Stimulated activated CD4-positive, alpha-beta T cell treated with anti-CD3 and anti-CD28 coated beads, Interleukin-12 subunit alpha, Interleukin-12 subunit beta, amount 100 ng/mL, for 4 hours (primary cell): ENCODE results near the gene ADNP.
"Not testable (repeated sequence)": the region's sequence is repeated elsewhere in the genome, so short reads cannot be mapped to it uniquely, and the experiment has no call there.

Experiments used
- DNase-seq: peaks from one replicate; pipeline ENCODE4 v3.0.0-alpha.2; 2020

ADNP gene

GRCh38 chr20:50931306-50932015, at the start of gene ADNP:
Gene ADNP, minus strand, starts transcription at chr20:50931437. Its CDS starts 27,441 bp downstream, at chr20:50903996.
- DNase-seq: peak; percentile 80

DNA sequence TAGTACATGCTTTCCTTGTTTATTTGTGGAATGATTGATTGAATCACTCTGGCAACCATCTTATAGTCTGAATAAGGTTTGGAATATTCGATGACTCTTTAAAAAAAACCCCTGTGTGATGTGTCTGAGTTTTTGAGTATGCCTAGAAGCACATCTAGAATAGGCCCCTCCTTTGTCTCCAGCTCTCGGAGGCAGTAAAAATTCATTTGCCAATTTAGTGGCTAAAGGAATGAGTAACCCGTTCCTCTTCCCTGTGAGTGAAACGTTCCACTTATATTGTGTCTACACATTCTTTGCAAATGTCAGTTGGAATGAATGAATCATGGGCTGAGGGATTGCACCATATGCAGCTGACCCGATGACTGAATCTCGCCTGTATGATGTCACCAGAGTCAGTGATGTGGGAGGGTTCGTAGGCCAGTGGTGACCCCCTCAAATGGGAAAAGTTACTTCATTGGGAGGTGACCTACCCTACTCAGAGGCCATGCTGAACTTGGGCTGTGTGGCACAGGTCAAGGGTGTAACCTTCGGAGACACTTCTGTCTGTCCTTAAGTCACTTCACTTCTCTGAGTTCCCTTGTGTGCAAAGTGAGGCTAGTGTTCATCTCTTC, 48.9 kb upstream of the ADNP start:
- no peak for DNase-seq

- DNase-seq: not testable (repeated sequence)
Measured at GRCh38 chr20:50978533-50978932, 47.3 kb upstream of the ADNP start.

DNA sequence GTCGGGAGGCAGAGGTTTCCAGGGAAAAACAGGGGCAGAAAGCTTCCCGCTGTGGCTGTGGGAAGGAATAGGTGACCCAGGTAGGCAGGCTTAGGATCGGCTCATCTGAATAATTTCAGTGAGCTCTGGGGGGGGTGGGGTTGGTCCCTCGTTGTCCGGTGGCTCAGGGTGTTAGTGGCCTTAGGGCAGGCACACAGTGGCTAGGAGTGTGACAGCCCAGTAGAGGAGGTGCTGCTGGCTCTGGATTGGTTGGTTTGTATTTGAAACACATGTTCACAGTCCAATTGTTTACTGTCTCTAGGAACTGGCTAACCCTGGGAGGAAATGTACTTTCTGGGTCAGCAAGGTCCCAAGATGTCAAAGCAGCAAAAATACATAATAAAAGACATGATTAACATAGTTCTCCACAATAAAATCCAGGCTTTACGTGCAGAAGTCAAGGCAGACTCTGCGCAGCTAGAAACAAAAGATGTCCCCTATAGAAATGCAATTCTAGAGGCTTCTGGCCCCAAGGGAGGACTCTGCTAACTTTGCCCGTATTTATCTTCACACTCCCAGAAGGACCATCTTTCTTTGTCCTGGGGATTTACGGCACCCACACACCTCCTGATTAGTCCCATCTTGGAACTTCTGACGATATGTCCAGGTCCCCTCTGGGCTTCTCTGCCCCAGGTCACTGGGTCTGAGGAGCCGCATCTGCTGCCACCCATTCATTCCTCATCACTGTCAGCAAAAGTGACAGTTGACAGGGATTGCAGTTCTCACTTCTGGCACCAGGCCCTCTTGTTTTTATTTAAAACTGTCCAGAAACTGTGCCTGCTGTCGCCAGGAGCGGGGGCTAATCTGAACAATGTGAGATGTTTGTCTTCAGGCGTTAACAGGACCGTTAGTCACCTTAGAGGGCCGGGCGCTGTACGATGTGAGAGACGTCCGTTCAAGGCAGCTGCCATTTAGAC, 46.1 kb upstream of the ADNP start:
- no peak for DNase-seq

DNA sequence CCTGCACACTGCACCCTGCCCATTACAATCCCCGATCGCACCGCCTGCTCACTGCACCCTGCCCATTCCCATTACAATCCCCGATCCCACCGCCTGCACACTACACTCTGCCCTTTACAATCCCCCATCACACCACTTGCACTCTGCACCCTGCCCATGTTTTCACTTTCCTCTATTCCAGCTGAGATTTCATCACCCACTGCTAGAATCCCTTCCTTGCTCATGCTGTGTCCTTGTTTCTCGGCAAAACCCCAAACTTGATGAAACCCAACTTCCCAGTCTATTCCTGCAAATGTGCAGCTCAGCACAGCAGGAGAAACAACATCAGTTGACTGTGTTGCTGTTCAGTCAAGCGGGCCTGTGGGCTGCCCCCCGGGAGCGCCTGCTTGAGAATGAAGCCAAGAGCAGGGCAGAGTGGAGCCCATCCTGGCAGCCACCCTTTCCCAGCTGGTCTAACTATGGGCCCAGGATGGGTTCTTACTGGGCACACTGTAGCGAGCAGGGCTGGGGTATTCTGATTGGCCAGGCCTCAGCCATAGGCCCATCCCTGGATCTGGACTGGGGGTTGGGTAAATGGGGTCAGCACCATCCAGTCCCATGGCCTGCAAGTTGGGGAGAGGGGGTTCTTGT, 44.6 kb upstream of the ADNP start:
- no peak for DNase-seq

DNA sequence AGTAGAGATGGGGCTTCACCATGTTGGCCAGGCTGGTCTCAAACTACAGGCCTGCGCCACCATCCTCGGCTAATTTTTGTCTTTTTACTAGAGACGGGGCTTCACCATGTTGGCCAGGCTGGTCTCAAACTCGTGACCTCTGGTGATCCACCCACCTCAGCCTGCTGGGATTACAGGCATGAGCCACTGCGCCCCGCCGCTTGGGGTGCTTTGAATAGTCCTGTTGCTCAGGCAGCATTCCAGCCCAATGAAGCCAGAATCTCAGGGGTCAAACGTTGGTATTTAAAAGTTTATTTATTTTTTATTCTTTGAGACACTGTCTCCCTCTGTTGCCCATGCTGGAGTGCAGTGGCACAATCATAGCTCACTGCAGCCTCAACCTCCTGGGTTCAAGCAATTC, 38.7 kb upstream of the ADNP start:
- DNase-seq: no peak

- no peak for DNase-seq
Measured at GRCh38 chr20:50969435-50969834, 38.2 kb upstream of the ADNP start.

- no peak for DNase-seq
Measured at GRCh38 chr20:50968289-50968688, 37.1 kb upstream of the ADNP start.

DNA sequence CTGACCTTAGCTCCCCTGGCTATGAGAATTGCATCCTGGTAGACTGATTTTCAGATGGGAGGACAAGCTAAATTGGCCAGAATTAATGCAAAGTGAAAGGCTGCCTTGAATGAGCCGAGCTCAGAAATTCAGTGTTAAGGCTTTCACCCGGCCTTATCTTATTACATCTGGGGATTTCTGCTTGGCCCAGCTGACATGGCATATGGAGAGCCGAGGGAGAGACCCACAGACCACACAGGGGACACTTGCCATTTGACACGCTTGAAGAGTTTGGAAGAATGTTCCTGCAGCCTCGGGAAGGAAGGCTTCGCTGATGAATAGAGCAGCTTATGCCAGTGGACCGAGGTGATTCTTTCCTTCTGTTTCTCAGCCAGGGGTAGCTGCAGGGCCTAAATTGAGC, 36.3 kb upstream of the ADNP start:
- no peak for DNase-seq

DNA sequence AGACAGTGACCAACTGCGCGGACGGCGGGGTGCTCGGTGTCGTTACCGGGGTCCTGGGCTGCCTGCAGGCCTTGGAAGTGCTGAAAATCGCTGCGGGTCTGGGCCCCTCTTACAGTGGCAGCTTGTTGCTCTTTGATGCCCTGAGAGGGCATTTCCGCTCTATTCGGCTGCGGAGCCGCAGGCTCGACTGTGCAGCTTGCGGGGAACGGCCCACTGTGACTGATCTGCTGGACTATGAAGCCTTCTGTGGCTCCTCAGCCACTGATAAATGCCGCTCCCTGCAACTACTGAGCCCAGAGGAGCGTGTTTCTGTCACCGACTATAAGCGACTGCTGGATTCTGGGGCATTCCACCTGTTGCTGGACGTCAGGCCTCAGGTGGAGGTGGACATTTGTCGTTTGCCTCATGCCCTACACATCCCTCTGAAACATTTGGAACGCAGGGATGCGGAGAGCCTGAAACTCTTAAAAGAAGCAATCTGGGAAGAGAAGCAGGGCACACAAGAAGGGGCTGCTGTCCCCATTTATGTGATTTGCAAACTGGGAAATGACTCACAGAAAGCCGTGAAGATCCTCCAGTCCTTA, 28.4 kb upstream of the ADNP start:
- no peak for DNase-seq

GRCh38 chr20:50958615-50959542, 27.6 kb upstream of the ADNP start, which contains the start of gene MOCS3:
Gene MOCS3, plus strand, starts transcription at chr20:50958818. Its CDS starts 25 bp downstream, at chr20:50958843.
- peak; percentile 62 for DNase-seq

DNA sequence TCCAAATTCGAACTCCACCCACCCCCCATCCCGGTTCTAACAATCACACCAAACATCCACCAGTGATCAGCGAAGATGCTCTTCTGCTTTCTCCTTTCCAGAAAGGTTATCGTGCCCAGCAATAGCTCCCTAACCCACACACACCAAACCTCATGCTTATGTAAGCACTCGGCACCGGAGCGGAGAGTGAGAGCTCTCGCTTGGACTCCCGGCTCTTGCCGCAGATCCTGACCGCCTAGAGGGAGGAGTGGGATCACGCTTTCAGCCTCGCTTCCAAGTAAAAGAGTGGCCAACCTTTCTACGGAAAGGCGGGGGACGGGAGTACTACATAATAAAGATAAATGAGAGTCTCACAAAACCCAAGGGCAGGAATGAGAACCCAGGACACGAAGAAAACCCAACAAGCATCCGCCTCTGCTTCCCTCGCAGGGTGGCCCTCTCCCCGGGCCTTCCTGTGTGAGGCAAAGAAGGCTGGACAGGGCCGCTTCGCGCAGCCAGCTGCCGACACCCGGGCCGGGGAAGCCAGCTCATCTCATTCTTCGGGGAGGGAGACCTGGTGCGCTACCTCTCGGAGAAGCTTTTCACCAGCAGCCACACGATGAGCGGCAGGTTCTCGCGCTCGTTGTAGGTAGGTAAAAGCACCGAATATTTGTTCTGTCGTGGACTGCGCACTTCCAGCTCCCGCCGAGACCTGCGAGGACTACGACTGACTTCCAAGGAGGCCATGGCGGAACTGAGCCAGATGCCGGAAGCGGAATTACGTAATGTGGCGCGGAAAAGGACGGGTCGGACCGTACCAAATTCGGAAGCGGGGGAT, 26.8 kb upstream of the ADNP start, which contains the start of gene DPM1:
TSS of gene DPM1 (minus strand) at position 735 of the 817 bp plus-strand sequence. CDS start at position 726, 9 bp downstream.
- peak; percentile 82 for DNase-seq

DNA sequence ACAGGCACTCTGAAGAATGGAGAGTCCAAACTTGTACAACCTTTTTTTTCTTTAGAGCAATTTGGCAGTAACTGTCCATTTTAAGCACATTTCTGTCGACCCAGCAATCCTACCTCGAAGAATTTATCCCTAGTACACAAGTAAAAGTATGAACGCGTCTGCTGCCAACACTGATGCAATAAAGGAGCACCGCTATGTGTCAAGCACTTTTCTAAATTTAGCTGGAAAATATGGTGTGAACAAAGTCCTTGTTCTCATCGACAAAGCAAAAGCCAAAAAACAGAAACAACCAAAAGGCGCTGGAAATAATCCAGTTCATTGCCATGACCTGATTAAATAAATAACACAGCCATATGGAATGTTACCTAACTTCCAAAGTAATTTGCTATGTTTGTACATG, 26.0 kb upstream of the ADNP start:
- DNase-seq: no peak

DNA sequence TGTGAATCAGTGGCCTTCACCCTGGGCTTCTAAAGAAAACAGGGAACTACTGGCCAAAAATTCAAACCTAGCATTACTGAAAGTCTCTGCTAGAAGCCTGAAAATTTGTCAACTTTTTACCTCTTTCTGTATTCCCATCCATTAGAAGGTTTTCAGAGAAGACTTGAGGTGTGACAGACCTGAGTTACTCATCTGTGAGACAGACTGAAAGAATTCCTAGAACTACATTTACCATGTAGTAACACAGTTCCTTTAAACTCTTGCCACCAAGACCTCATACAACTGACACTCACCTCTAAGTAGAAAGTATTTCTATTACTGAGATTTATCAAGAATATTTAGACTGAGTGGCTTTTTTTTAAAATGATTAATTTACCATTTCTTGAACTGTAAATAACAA, 22.6 kb upstream of the ADNP start:
- no peak for DNase-seq

DNA sequence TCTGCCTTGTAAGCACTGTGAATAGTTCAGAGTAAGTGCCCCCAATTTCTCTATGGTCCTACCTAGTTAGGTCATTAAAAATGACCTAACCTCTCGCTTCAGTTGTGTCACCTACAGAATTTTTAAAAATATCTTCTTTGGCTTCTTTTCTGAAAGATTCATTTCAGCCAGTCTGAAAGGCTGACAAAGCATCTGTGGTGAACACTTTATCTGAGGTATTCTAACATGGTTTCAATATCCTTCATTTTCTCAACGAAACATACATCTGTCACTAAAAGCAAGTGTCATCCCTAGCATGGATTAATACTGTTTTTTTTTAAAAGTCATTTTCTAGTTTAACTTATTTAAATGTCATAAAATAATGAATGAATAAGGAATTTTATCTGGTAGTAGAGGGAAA, 22.0 kb upstream of the ADNP start:
- DNase-seq: no peak

DNA sequence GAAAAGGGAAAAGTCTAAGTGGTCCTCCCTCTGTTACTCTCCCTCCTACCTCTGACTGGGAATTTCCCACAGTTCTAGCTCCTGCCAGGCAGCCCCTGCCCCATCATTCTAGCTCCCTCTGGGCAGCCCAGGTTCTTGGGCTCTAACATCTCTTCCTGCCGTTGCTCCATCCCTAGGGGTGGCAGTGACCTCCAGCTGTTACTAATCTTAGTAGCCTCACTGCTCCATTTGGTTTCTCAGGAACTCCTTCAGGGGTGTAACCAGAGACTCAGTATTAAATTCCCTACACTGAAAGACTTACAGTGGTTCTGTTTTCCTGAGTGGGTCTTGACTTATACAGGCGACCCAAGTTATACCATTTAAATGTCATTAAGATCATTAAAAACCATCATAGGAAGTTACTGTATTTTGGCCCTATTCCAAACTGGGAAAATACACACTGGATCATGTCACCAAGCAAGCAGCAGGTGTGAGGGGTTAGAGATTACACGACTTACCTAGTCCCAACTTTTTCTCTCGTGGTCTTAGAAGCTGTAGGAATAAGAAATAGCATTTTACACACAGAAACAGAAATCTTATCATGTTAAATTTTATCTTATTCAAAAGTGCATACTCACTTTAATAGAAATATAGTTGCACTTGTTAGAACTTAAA, 17.0 kb upstream of the ADNP start:
- DNase-seq: no peak

DNA sequence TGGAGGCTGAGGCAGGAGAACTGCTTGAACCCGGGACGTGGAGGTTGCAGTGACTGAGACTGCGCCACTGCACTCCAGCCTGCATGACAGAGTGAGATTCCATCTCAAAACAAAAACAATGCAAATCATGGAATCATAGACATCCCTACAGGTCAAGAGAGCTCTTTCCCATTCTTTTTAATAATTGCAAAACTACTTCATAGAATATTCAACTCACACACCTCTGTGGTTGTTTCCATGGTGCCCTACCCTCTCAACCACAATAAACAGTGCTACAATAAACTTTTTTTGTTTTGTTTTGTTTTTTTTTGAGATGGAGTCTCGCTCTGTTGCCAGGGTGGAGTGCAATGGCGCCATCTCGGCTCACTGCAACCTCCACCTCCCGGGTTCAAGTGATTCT, 11.8 kb upstream of the ADNP start:
- DNase-seq: no peak

DNA sequence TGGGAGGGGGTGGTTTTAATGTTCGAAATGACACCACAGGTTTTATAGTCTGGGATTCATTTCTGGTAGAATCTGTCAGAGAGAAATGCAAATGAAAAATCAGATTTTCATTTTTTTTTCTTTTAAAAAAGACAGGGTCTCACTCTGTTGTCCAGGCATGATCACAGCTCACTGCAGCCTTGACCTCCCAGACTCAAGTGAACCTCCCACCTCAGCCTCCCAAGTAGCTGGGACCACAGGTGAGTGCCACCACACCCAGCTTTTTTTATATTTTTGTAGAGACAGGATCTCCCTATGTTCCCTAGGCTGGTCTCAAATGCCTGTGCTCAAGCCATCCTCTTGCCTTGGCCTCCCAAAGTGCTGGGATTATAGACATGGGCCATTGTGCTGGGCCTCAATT, 2.4 kb upstream of the ADNP start:
- DNase-seq: no peak

DNA sequence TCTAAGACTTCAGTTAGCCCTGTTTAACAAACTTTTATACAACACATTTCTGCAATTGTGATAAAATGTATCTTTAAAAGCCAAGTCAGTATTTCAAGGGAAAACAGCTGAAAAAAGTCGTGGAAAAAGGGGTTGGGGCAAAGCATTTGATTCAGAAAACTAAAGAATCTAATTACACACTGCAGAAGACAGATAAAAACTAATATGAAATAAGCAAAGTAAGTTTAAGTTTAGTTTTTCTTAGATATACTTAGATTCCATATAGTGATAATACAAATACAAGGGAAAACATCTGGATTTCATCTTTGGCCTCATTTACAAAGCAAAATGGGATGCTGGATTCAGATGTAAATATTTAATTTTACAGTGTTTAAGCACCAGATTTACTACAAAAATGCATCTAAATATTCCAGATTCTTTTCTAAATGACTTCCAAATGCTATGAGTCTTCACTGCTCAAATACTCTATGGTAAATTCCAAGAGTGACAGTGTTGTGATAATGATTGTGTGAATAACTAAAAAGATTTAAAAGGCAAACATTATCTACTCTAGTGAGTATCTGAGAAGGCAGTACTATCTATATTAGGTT, 1.5 kb upstream of the ADNP start:
- no peak for DNase-seq
